NOMO-1 treated with DMSO at 0.1 percent for 48 hours (cell line): ENCODE measurements around the gene TMEM170B.

Experiments used
- DNase-seq: peaks from one replicate; lab custom pipeline; 2025; ENCODE audit not compliant: unreplicated experiment; lab: John Stamatoyannopoulos, UW

Gene TMEM170B, protein sequence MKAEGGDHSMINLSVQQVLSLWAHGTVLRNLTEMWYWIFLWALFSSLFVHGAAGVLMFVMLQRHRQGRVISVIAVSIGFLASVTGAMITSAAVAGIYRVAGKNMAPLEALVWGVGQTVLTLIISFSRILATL

GRCh38 chr6:11537229-11538051 lies at the start of gene TMEM170B:
Gene TMEM170B, plus strand, starts transcription at chr6:11537749. Its CDS starts 529 bp downstream, at chr6:11538278.
- DNase-seq: peak; percentile 95

- DNase-seq: no peak
Measured at GRCh38 chr6:11490996-11491395, 46.6 kb upstream of the TMEM170B start.

GRCh38 chr6:11491596-11492463 lies 45.7 kb upstream of the TMEM170B start:
- peak; percentile 24 for DNase-seq

- DNase-seq: peak; percentile 12
Measured at GRCh38 chr6:11492464-11493290, 44.9 kb upstream of the TMEM170B start.

DNA sequence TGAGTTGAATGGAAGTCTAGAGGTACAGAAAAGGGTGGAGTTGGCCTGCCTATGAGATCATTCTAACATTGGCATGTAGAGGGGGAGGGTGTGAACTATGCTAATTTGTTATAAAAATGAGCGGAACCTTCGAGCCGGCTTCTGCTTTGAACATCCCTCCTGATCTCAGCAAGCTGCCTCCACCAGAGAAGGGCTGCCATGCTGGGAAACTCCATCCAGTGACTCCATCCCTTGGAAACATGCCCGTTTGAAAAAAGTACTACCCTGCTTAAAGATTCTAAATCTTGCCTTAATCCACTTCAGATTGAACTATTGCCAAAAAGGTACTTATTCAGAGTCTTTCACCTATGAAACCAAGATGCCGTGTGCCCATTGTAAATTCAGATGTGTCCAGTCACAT lies 43.6 kb upstream of the TMEM170B start:
- DNase-seq: no peak

- no peak for DNase-seq
Measured at GRCh38 chr6:11494786-11495564, 42.6 kb upstream of the TMEM170B start.

DNA sequence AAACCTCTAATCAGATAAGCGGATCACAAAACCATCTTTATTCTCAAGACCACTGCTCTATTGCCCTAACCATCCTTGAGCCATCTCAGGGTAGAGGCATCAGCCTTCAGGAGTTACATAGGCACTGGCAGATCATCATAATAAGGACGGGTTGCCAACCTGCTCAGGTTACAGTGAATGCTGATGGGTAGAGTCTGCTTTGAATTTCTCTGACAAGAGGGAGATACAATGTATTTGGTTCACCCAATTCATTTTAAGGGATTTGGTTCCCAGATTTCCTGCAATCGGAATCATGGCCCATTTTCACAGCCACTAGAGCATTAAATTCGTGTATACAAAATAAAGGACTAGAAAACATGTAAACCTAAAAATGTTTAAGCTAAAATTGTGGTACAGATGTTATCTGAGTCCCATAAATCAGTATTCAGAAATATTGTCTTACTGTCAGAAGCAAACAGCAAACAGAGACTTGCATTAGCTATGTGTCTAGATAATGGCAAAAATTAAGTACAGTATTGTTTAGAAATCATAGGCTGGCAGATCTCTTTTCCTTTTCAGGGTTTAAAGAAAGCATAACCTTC lies 41.9 kb upstream of the TMEM170B start:
- DNase-seq: no peak

- DNase-seq: peak; percentile 89
Measured at GRCh38 chr6:11496152-11497060, 41.1 kb upstream of the TMEM170B start.

DNA sequence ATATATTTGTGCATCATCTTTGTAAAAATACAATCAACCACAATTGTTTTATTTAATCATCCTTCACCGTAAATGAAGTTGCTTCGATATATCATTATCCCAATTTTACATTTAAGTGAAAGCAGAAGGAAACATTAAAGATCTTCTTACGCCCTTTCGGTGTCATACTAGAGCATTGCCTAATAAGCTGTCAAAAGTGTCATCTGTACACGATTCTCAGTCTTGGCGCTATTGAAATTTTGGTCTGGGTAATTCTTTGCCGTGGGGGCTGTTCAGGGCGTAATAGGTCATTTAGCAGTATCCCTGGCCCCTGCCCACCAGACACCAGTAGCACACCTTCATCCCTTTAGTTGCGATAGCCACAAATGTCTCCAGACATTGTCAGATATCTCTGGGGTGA lies 40.4 kb upstream of the TMEM170B start:
- DNase-seq: peak; percentile 67

- DNase-seq: no peak
Measured at GRCh38 chr6:11497881-11498280, 39.7 kb upstream of the TMEM170B start.

- DNase-seq: no peak
Measured at GRCh38 chr6:11500008-11500407, 37.5 kb upstream of the TMEM170B start.

GRCh38 chr6:11509471-11509870 lies 28.1 kb upstream of the TMEM170B start:
- no peak for DNase-seq

GRCh38 chr6:11514672-11515071 lies 22.9 kb upstream of the TMEM170B start:
- peak; percentile 58 for DNase-seq

GRCh38 chr6:11515763-11516162 lies 21.8 kb upstream of the TMEM170B start:
- DNase-seq: no peak

DNA sequence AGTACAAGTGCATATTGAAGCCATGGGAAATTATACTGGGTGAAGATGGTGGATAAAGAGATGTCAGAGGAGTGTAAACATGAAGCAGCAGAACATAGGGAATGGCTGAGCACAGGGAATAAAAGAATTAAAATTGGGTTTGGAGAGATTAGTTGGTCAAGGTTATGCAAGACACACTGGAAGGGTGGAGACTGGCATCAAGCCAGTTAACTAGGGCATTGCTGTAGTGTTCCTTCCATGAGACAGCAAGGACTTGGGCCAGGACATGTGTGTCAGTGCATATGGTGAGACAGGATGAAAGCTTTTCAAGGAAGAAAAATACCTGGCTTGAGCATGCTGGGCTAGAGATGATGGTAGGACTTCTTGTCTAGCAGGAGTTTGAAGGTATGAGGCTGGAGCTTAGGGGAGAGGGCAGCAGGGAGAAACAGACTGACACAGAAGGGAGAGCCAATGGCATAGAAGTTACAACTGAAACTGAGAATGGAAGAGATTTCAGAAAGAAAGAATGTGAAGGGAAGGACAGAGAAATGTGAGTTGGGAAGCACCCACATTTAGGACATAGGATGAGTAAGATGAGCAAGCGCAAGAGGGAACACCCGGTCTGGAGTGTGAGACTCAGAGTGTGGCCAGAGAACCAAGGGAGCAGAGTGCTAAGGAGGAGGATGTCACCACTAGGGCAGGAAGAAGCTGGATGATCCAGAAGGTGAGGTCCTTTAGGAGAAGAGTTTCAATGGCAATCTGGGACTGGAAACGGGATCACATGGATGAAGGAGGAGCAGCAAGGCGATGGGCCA lies 14.5 kb upstream of the TMEM170B start:
- no peak for DNase-seq

DNA sequence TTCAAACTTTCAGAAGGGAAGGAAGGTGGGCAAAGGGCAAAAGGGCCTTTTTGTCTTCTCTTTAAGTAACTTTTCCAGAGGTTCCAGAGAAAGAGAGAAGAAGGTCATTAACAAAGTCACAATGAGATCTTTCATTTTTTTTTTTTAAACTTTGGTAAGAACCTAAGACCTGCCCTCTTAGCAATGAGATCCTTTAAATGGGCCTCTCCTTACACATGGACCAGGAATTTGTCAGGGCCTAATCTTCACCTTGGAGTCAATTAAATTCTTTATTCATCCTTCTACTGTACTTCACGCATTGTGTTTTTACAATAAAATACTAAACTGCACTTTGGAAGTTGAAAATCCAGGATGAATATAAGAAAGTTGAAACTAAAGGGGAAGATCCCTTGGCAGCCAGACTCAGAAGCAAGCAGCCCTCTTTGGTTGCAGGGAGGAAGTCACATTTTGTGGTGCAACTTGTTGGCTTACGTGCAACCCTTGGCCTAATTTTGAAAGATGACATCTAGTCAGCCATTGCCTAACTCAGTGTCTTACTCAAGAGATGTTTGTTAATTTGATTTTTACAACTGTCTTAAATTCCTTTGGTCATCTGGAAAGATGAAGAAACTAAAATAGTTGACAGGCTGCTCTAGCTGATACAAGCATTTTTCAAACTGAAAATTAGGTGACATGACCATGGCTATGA lies 11.9 kb upstream of the TMEM170B start:
- DNase-seq: peak; percentile 98

DNA sequence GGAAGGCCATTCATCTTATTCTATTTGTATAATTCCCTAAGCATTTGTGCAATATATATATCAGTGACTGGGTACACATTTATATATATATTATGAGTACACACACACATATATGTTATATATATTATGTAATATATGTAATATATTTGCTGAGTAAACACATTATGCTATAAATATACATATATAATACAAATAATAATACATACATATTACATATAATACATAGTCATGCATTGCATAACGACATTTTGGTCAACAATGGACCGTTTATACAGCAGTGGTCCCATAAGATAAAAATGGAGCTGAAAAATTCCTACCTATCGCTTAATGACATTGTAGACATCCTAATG lies 11.4 kb upstream of the TMEM170B start:
- no peak for DNase-seq
